ENCODE data around the gene AGMO.
"Not testable (repeated sequence)": the region's sequence is repeated elsewhere in the genome, so short reads cannot be mapped to it uniquely, and the experiment has no call there.

DNA sequence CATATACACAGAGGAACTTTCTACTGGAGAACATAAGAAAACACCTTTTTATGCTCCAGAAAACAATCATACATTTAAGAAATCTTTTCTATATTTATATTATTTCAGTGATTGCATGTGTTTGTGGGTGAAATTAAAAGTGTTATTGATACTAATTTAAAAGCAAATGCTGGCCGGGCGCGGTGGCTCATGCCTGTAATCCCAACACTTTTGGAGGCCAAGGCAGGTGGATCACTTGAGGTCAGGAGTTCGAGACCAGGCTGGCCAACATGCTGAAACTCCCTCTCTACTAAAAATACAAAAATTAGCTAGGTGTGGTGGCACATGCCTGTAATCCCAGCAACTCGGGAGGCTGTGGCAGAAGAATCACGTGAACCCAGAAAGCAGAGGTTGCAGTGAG lies 260.8 kb downstream of the AGMO start:
- TF ChIP-seq, protein P1, sequence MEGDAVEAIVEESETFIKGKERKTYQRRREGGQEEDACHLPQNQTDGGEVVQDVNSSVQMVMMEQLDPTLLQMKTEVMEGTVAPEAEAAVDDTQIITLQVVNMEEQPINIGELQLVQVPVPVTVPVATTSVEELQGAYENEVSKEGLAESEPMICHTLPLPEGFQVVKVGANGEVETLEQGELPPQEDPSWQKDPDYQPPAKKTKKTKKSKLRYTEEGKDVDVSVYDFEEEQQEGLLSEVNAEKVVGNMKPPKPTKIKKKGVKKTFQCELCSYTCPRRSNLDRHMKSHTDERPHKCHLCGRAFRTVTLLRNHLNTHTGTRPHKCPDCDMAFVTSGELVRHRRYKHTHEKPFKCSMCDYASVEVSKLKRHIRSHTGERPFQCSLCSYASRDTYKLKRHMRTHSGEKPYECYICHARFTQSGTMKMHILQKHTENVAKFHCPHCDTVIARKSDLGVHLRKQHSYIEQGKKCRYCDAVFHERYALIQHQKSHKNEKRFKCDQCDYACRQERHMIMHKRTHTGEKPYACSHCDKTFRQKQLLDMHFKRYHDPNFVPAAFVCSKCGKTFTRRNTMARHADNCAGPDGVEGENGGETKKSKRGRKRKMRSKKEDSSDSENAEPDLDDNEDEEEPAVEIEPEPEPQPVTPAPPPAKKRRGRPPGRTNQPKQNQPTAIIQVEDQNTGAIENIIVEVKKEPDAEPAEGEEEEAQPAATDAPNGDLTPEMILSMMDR (IDR thresholded peaks at IDR 0.05): not testable (repeated sequence)
- not testable (repeated sequence) for TF ChIP-seq EZH2 (IDR thresholded peaks at IDR 0.05; ENCODE audit: borderline replicate concordance, insufficient read depth, low read depth, low read length, poor library complexity, severe bottlenecking)

All from B cell (primary cell).